Stimulated activated CD8-positive, alpha-beta memory T cell treated with anti-CD3 and anti-CD28 coated beads, Interleukin-7, amount 100 ng/mL, for 4 hours (primary cell): Measurements from ENCODE around the gene COL25A1.
"Not testable (repeated sequence)": the region's sequence is repeated elsewhere in the genome, so short reads cannot be mapped to it uniquely, and the experiment has no call there.

Source experiments
- DNase-seq, 2 donors: peaks; one replicate each; pipeline ENCODE4 v3.0.0-alpha.2; 2020; ENCODE audit warnings: low read depth in 2 of 2

The COL25A1 gene

GRCh38 chr4:109169170-109169569, 133.3 kb downstream of the COL25A1 start:
- DNase-seq = no peak

GRCh38 chr4:109166586-109166985, 135.9 kb downstream of the COL25A1 start:
- DNase-seq = no peak

GRCh38 chr4:109166126-109166525, 136.3 kb downstream of the COL25A1 start:
- DNase-seq = no peak

- no peak for DNase-seq
Measured at GRCh38 chr4:109164011-109164410, 138.4 kb downstream of the COL25A1 start.

DNA sequence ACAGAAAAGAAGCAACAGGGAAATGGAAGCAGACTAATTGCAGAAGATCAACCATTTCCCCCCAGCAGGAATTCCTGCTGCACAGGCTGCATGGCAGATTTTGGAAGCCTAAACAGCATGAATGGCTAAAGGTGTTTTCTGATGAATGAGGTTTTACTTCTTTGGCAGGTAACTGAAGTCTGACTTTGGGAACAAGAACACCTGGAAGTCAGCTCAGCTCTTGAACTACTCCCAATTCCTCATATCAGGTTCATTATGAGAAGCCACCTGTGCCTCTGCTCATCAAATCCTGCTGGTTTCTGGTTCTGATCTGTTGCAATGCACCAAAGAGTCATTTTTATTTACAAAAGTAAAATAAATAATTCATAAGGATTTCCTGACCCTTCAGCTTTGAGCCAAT, 139.0 kb downstream of the COL25A1 start:
- no peak for DNase-seq

GRCh38 chr4:109162759-109163158, 139.7 kb downstream of the COL25A1 start:
- no peak for DNase-seq

GRCh38 chr4:109160494-109160893, 142.0 kb downstream of the COL25A1 start:
- no peak for DNase-seq

GRCh38 chr4:109157696-109158095, 144.8 kb downstream of the COL25A1 start:
- no peak for DNase-seq

DNA sequence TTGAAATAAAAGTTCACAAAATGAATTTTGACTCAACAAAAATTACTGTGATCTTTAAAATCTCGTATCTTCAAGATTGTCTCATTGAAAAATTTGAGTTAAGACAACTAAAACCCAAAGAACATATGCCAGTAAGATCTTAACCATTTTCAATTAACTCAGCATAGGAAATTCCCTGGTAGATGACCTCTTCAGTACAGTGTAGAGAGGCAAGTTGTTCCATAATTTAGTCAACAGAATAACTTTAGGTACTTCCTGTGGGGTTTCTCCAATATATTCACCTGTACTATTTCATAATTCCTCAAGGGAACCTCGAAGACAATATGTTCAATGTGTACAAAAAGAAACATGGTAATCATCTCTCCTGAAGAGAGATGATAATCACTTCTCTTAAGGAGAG, 145.3 kb downstream of the COL25A1 start:
- no peak for DNase-seq

DNA sequence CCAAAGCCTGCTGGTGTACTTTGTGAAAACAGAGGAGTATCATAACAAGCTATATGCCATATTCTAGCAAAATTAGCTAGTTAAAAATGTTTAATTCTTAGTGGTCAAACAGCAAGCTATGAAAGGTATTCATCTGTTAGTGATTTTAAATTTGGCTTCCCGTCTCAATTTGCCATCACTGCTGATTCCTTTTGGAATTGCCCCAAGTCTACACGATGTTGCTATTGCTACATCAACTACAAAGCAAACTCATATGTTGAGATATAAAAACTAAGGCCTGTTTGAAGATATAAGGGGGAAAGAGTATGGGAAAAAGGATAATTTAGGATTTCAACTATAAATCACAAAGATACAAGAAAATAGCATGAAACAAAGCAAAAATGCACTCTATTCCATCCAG, 146.1 kb downstream of the COL25A1 start:
- no peak for DNase-seq

GRCh38 chr4:109155682-109156283, 146.7 kb downstream of the COL25A1 start:
- no peak for DNase-seq

DNA sequence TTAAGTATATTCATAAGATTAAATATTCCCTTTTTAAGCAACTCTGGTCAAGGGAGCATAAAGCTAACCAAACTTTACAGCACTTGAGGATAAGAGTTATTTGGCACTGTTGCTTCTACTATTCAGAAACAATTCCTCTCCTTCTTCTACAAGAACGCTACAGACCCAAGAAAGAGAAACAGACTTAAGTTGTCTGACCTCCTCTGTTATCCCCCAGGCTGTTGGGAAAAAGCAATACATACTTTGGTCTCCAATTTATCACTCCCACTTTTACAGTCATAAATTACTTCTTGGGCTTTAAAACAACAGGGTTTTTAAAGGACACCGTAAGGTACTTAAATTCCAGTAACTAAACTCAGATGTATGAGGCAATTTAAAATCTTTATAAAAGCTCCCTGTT, 147.4 kb downstream of the COL25A1 start:
- DNase-seq = no peak

DNA sequence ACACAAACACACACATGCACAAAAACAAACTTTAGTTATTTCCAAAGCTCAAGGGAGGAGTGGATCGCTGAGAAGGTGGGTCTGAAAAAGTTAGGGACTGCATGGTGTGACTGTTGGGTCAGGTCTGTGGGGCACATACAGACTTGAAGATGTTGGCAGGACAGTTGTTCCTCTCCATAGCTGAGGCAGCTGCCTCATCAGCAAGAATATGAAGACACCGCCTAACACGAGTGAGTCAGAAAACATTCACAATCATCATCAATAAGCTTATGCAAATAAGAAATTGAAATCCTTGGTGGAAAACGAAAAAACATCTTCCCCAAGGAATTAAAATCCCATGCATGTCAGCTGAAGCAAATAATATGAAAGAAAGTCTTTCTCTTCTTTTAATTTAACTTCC, 148.0 kb downstream of the COL25A1 start:
- no peak for DNase-seq

DNA sequence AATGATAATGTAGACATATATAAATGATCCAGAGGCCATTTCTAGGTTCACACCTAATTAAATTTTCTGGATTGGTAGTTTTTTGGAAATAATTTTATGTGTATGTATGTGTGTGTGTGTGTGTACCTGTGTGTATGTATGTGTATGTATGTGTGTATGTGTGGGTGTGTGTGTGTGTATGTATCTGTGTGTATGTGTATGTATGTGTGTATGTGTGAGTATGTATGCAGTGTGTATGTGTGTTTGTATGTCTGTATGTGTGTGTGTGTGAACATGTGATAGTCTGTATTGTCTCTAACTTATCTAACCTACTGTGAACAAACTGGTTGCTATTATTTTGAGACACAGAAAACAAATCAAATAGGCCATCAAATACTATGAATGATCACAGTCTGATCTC, 152.6 kb downstream of the COL25A1 start:
- DNase-seq = no peak

- DNase-seq = no peak
Measured at GRCh38 chr4:109148577-109149075, 153.8 kb downstream of the COL25A1 start.

DNA sequence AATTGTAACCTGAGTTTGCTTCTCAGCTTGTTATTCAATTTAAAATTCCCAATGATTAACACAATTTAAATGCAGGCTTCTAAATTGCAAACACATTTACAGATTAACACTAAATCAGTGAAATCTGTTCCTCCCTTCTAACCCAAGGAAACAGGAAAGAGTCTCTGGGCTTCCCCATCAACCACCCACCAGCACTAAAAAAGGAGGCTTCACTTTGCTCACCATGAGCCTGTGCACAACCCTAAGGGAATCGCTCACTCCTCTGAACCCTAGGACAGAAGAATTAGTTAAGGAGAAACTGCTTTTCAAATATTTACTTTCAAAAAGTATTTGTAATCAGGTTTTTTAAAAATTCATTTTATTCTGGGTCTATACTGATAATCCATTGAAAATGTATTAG, 155.3 kb downstream of the COL25A1 start:
- DNase-seq = no peak

DNA sequence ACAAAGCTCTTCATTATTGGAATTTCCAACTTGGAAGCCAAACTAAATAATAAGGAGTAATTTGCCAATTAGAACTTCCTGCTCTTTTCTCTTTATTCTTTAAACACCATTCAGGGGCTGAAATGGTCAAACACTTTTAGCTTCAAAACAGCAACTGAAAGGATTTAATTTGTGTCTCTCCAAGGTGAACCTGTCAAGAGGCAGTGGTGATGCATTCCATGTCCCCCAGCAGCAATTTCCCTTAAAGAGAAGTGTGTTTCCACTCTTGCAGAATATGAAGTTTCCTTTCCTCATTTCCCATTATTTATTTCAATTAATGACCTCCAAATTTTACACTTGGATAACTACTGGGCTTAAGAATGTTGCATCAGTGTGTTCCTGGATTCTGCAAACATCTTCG, 156.0 kb downstream of the COL25A1 start:
- DNase-seq = no peak

DNA sequence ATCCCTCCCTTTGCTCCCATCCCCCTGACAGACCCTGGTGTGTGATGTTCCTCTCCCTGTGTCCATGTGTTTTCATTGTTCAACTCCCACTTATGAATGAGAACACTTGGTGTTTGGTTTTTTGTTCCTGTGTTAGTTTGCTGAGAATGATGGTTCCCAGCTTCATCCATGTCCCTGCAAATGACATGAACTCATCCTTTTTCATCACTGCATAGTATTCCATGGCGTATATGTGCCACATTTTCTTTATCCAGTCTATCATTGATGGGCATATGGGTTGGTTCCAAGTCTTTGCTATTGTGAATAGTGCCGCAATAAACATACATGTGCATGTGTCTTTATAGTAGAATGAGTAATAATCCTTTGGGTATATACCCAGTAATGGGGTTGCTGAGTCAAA, 164.3 kb downstream of the COL25A1 start:
- not testable (repeated sequence) for DNase-seq

GRCh38 chr4:109134921-109135320, 167.5 kb downstream of the COL25A1 start:
- DNase-seq = no peak

- no peak for DNase-seq
Measured at GRCh38 chr4:109134268-109134667, 168.2 kb downstream of the COL25A1 start.

- DNase-seq = no peak
Measured at GRCh38 chr4:109131559-109131958, 170.9 kb downstream of the COL25A1 start.

GRCh38 chr4:109128589-109128988, 173.9 kb downstream of the COL25A1 start:
- no peak for DNase-seq

GRCh38 chr4:109127866-109128265, 174.6 kb downstream of the COL25A1 start:
- DNase-seq = no peak

GRCh38 chr4:109126856-109127255, 175.6 kb downstream of the COL25A1 start:
- no peak for DNase-seq
